GM23338 (cell line): ENCODE data around the gene LMF1. TPM values are rescaled to one million over a fixed set of nuclear protein-coding genes. Genes with fewer than 3 reads are reported as not detected.

Source experiments
- ATAC-seq: fragments of 200-7000 bp; cut with Tn5 transposase; 3 replicates; pipeline ENCODE4 v1.9.1; 2020
- DNase-seq: peaks from one replicate; pipeline ENCODE4 v3.0.0-alpha.2; 2015; ENCODE audit warnings: low spot score
- H2AFZ ChIP-seq: fragments of 200-600 bp; sonication (generic); 2 replicates; pipeline ENCODE4 v1.8.0; 2016; ENCODE audit warnings: antibody characterized with exemption, mild to moderate bottlenecking, moderate library complexity
- H3F3A ChIP-seq: fragments of 200-600 bp; sonication (generic); replicated peaks from 2 replicates; pipeline ENCODE4 v1.8.0; 2017; ENCODE audit warnings: antibody characterized with exemption, mixed run types, low read depth
- H3K27ac ChIP-seq: fragments of 200-600 bp; sonication (generic); 2 replicates; pipeline ENCODE4 v1.6.1; 2016; ENCODE audit warnings: low read depth
- H3K27me3 ChIP-seq: fragments of 200-600 bp; sonication (generic); 2 replicates; pipeline ENCODE4 v1.8.0; 2016; ENCODE audit warnings: mild to moderate bottlenecking, mixed run types, moderate library complexity; ENCODE audit not compliant: insufficient read depth
- H3K36me3 ChIP-seq: fragments of 200-600 bp; sonication (generic); 2 replicates; pipeline ENCODE4 v1.8.0; 2016; ENCODE audit warnings: mild to moderate bottlenecking; ENCODE audit not compliant: insufficient read depth
- H3K4me1 ChIP-seq: fragments of 200-600 bp; sonication (generic); 2 replicates; pipeline ENCODE4 v1.8.0; 2016; ENCODE audit warnings: mild to moderate bottlenecking, moderate library complexity; ENCODE audit not compliant: insufficient read depth
- H3K4me2 ChIP-seq: fragments of 200-600 bp; sonication (generic); 2 replicates; pipeline ENCODE4 v1.7.1; 2017; ENCODE audit warnings: mixed run types
- H3K4me3 ChIP-seq: fragments of 200-600 bp; sonication (generic); 2 replicates; pipeline ENCODE4 v1.6.1; 2016; ENCODE audit warnings: mixed run types
- H3K79me2 ChIP-seq: fragments of 200-600 bp; sonication (generic); replicated peaks from 2 replicates; pipeline ENCODE4 v1.8.0; 2017; ENCODE audit warnings: mild to moderate bottlenecking; ENCODE audit not compliant: insufficient read depth
- H3K9me2 ChIP-seq: fragments of 200-600 bp; sonication (generic); 2 replicates; pipeline ENCODE4 v1.8.0; 2017; ENCODE audit not compliant: insufficient read depth
- H4K20me1 ChIP-seq: fragments of 200-600 bp; sonication (generic); replicated peaks from 2 replicates; pipeline ENCODE4 v1.8.0; 2017; ENCODE audit warnings: mild to moderate bottlenecking; ENCODE audit not compliant: insufficient read depth
- H3K27ac Mint-ChIP-seq: 2 replicates; pipeline ENCODE4 v1.8.0; 2020; ENCODE audit warnings: inconsistent platforms, mild to moderate bottlenecking, moderate library complexity, mixed read lengths
- H3K27me3 Mint-ChIP-seq: 3 replicates; pipeline ENCODE4 v1.8.0; 2022; ENCODE audit warnings: low read depth, mild to moderate bottlenecking, moderate library complexity, mixed read lengths, inconsistent platforms; ENCODE audit not compliant: insufficient read depth, poor library complexity
- H3K36me3 Mint-ChIP-seq: 3 replicates; pipeline ENCODE4 v1.8.0; 2021; ENCODE audit warnings: low read depth, mild to moderate bottlenecking, inconsistent platforms, moderate library complexity, mixed read lengths
- H3K4me1 Mint-ChIP-seq: 3 replicates; pipeline ENCODE4 v1.8.0; 2020; ENCODE audit warnings: mild to moderate bottlenecking, inconsistent platforms, mixed read lengths
- H3K4me3 Mint-ChIP-seq: 3 replicates; pipeline ENCODE4 v1.8.0; 2021; ENCODE audit warnings: moderate library complexity, mild to moderate bottlenecking, inconsistent platforms, mixed read lengths
- H3K9me3 Mint-ChIP-seq: 3 replicates; pipeline ENCODE4 v1.8.0; 2020; ENCODE audit warnings: moderate library complexity, mild to moderate bottlenecking, inconsistent platforms, mixed read lengths
- EZH2 ChIP-seq: fragments of 200-600 bp; sonication (generic); IDR thresholded peaks from one replicate; pipeline ENCODE4 v1.8.0; 2017; ENCODE audit warnings: antibody characterized with exemption, mild to moderate bottlenecking, low read depth; ENCODE audit not compliant: unreplicated experiment
- POLR2AphosphoS5 ChIP-seq: IDR thresholded peaks from 2 replicates; pipeline ENCODE4 v1.6.1; 2016; ENCODE audit warnings: antibody characterized with exemption, low read depth
- ZNF331 ChIP-seq: fragments of 250-450 bp; sonication (Bioruptor Pico); IDR thresholded peaks from 2 replicates; pipeline ENCODE4 v1.5.0; 2020; ENCODE audit warnings: low read depth, mild to moderate bottlenecking, moderate library complexity
- polyA plus RNA-seq: library from polyadenylated mRNA; unstranded; fragments of >200 nt; fragmentation: Nextera tagmentation; extraction: Ambion mirVana; gene quantifications from 2 replicates; pipeline ENCODE4 v1.2.1, GENCODE V29; 2016
- total RNA-seq: library from RNA; depleted of rRNA; stranded (reverse); fragments of >200 nt; shearing (Covaris generic); gene quantifications from 2 replicates; pipeline ENCODE4 v1.2.3, GENCODE V29; 2014
- TF ChIP-seq, protein P1 (sequence below): fragments of 250-450 bp; sonication (Bioruptor Pico); IDR thresholded peaks from 2 replicates; pipeline ENCODE4 v1.5.0; 2020; ENCODE audit warnings: mild to moderate bottlenecking, moderate library complexity
- TF ChIP-seq, protein P2 (sequence below), 2 experiments: fragments of 200-600 bp in 1 of 2; sonication (generic) in 1 of 2; conservative IDR thresholded peaks; 2 replicates each; pipeline versions ENCODE4 v1.5.1 to v1.6.1; 2016 to 2017; ENCODE audit warnings: antibody characterized with exemption in 2 of 2, low read depth in 2 of 2, mild to moderate bottlenecking in 2 of 2, moderate library complexity in 1 of 2
- TF ChIP-seq, protein P3 (sequence below): IDR thresholded peaks from 2 replicates; pipeline ENCODE4 v1.6.1; 2016; ENCODE audit warnings: antibody characterized with exemption
- TF ChIP-seq, protein P4 (sequence below): IDR thresholded peaks from one replicate; pipeline ENCODE4 v1.6.1; 2018; ENCODE audit warnings: antibody characterized with exemption; ENCODE audit not compliant: unreplicated experiment

LMF1 gene
- total and polyA plus RNA-seq, 2 experiments from 2014 or later, result 4.2 to 10.1 TPM

DNA sequence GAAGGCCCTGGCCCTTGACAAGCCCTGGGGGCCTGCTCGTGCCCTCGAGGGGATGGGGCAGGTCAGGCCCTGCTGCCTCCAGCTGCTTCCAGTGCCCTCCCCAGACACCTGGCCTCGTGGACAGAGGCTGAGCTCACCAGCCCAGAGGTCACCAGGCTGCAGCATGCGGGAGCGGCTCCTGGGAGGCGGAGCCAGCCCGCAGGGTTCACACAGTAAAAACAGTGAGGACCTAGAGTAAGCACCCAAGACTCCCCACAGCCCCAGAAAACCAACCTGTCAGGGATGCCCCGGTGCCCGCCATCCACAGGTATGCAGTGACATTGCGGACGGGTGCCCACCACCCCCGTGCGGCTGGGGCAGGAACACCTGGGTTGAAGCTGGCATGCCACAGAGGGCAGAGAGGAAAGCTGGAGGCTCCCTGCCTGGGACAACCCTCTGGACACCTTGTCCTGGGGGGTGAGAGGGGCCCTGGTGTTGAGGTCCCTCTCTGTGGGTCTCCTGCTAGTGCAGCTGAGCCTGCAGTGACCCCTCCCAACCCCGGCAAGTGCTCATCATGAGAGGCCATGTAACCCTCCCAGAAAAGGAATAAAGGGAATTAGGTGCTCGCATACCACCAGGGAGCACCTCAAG lies 62.1 kb downstream of the LMF1 start:
- Histone ChIP-seq H2AFZ (no peak overlapping the region), H3K4me1 (no peaks in the 10 kb centered on the region), H3K27ac (no peak overlapping the region), H3K4me2 (no peak overlapping the region), H3K9me2 (no peaks in the 10 kb centered on the region), H3F3A (no peaks in the 10 kb centered on the region), H3K79me2 (no peaks in the 10 kb centered on the region), H4K20me1 (no peaks in the 10 kb centered on the region; the same call in 1 of the 2 replicates), H3K4me3 (no peak overlapping the region), H3K27me3 (no peaks in the 10 kb centered on the region), H3K36me3 (no peaks in the 10 kb centered on the region)
- Mint-ChIP-seq H3K36me3 (peaks cover 8% of the 10 kb centered on the region), H3K9me3 (peaks cover 21% of the 10 kb centered on the region), H3K27ac (no peak overlapping the region), H3K4me1 (no peaks in the 10 kb centered on the region; the same call in 2 of the 3 replicates), H3K27me3 (peaks cover 5% of the 10 kb centered on the region), H3K4me3 (no peak overlapping the region)
- ATAC-seq (no peak), DNase-seq (no peak)
- TF ChIP-seq POLR2AphosphoS5 (no peak), ZNF331 (CRISPR knock-in tag) (no peak), EZH2 (no peak)
- TF ChIP-seq, protein P1, sequence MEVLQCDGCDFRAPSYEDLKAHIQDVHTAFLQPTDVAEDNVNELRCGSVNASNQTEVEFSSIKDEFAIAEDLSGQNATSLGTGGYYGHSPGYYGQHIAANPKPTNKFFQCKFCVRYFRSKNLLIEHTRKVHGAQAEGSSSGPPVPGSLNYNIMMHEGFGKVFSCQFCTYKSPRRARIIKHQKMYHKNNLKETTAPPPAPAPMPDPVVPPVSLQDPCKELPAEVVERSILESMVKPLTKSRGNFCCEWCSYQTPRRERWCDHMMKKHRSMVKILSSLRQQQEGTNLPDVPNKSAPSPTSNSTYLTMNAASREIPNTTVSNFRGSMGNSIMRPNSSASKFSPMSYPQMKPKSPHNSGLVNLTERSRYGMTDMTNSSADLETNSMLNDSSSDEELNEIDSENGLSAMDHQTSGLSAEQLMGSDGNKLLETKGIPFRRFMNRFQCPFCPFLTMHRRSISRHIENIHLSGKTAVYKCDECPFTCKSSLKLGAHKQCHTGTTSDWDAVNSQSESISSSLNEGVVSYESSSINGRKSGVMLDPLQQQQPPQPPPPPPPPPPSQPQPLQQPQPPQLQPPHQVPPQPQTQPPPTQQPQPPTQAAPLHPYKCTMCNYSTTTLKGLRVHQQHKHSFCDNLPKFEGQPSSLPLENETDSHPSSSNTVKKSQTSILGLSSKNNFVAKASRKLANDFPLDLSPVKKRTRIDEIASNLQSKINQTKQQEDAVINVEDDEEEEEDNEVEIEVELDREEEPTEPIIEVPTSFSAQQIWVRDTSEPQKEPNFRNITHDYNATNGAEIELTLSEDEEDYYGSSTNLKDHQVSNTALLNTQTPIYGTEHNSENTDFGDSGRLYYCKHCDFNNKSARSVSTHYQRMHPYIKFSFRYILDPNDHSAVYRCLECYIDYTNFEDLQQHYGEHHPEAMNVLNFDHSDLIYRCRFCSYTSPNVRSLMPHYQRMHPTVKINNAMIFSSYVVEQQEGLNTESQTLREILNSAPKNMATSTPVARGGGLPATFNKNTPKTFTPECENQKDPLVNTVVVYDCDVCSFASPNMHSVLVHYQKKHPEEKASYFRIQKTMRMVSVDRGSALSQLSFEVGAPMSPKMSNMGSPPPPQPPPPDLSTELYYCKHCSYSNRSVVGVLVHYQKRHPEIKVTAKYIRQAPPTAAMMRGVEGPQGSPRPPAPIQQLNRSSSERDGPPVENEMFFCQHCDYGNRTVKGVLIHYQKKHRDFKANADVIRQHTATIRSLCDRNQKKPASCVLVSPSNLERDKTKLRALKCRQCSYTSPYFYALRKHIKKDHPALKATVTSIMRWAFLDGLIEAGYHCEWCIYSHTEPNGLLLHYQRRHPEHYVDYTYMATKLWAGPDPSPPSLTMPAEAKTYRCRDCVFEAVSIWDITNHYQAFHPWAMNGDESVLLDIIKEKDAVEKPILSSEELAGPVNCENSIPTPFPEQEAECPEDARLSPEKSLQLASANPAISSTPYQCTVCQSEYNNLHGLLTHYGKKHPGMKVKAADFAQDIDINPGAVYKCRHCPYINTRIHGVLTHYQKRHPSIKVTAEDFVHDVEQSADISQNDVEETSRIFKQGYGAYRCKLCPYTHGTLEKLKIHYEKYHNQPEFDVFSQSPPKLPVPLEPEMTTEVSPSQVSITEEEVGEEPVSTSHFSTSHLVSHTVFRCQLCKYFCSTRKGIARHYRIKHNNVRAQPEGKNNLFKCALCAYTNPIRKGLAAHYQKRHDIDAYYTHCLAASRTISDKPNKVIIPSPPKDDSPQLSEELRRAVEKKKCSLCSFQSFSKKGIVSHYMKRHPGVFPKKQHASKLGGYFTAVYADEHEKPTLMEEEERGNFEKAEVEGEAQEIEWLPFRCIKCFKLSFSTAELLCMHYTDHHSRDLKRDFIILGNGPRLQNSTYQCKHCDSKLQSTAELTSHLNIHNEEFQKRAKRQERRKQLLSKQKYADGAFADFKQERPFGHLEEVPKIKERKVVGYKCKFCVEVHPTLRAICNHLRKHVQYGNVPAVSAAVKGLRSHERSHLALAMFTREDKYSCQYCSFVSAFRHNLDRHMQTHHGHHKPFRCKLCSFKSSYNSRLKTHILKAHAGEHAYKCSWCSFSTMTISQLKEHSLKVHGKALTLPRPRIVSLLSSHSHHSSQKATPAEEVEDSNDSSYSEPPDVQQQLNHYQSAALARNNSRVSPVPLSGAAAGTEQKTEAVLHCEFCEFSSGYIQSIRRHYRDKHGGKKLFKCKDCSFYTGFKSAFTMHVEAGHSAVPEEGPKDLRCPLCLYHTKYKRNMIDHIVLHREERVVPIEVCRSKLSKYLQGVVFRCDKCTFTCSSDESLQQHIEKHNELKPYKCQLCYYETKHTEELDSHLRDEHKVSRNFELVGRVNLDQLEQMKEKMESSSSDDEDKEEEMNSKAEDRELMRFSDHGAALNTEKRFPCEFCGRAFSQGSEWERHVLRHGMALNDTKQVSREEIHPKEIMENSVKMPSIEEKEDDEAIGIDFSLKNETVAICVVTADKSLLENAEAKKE (CRISPR knock-in tag), result no peak
- TF ChIP-seq, protein P2, sequence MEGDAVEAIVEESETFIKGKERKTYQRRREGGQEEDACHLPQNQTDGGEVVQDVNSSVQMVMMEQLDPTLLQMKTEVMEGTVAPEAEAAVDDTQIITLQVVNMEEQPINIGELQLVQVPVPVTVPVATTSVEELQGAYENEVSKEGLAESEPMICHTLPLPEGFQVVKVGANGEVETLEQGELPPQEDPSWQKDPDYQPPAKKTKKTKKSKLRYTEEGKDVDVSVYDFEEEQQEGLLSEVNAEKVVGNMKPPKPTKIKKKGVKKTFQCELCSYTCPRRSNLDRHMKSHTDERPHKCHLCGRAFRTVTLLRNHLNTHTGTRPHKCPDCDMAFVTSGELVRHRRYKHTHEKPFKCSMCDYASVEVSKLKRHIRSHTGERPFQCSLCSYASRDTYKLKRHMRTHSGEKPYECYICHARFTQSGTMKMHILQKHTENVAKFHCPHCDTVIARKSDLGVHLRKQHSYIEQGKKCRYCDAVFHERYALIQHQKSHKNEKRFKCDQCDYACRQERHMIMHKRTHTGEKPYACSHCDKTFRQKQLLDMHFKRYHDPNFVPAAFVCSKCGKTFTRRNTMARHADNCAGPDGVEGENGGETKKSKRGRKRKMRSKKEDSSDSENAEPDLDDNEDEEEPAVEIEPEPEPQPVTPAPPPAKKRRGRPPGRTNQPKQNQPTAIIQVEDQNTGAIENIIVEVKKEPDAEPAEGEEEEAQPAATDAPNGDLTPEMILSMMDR (conservative IDR thresholded peaks at IDR 0.05; ENCODE audit: low read depth in 2 of 2), result no peak
- TF ChIP-seq, protein P3, sequence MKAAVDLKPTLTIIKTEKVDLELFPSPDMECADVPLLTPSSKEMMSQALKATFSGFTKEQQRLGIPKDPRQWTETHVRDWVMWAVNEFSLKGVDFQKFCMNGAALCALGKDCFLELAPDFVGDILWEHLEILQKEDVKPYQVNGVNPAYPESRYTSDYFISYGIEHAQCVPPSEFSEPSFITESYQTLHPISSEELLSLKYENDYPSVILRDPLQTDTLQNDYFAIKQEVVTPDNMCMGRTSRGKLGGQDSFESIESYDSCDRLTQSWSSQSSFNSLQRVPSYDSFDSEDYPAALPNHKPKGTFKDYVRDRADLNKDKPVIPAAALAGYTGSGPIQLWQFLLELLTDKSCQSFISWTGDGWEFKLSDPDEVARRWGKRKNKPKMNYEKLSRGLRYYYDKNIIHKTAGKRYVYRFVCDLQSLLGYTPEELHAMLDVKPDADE, result no peak
- TF ChIP-seq, protein P4, sequence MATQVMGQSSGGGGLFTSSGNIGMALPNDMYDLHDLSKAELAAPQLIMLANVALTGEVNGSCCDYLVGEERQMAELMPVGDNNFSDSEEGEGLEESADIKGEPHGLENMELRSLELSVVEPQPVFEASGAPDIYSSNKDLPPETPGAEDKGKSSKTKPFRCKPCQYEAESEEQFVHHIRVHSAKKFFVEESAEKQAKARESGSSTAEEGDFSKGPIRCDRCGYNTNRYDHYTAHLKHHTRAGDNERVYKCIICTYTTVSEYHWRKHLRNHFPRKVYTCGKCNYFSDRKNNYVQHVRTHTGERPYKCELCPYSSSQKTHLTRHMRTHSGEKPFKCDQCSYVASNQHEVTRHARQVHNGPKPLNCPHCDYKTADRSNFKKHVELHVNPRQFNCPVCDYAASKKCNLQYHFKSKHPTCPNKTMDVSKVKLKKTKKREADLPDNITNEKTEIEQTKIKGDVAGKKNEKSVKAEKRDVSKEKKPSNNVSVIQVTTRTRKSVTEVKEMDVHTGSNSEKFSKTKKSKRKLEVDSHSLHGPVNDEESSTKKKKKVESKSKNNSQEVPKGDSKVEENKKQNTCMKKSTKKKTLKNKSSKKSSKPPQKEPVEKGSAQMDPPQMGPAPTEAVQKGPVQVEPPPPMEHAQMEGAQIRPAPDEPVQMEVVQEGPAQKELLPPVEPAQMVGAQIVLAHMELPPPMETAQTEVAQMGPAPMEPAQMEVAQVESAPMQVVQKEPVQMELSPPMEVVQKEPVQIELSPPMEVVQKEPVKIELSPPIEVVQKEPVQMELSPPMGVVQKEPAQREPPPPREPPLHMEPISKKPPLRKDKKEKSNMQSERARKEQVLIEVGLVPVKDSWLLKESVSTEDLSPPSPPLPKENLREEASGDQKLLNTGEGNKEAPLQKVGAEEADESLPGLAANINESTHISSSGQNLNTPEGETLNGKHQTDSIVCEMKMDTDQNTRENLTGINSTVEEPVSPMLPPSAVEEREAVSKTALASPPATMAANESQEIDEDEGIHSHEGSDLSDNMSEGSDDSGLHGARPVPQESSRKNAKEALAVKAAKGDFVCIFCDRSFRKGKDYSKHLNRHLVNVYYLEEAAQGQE, result no peak
